Activated T-helper 1 cell treated with anti-CD3 and anti-CD28 coated beads, Interleukin-12 subunit alpha, Interleukin-12 subunit beta, Interleukin-2, Interleukin-4 antibody, amounts not matched to agents 30 ng/mL and 10 ng/mL and 1 ng/mL, durations not matched to agents 14 hours and 24 hours and 36 hours (primary cell): ENCODE measurements around the gene MBOAT2. TPM values are rescaled to one million over a fixed set of nuclear protein-coding genes. Genes with fewer than 3 reads are reported as not detected.

Experiments used
- DNase-seq: peaks from one replicate; pipeline ENCODE4 v3.0.0; 2021; ENCODE audit warnings: low spot score
- H3K27ac Mint-ChIP-seq: one replicate; pipeline ENCODE4 v1.8.0; 2021; ENCODE audit warnings: mild to moderate bottlenecking, mixed read lengths
- H3K27me3 Mint-ChIP-seq: one replicate; pipeline ENCODE4 v1.8.0; 2022; ENCODE audit warnings: mild to moderate bottlenecking, moderate library complexity, mixed read lengths; ENCODE audit not compliant: insufficient read depth
- H3K36me3 Mint-ChIP-seq: one replicate; pipeline ENCODE4 v1.8.0; 2021; ENCODE audit warnings: low read depth, mixed read lengths
- H3K4me1 Mint-ChIP-seq: one replicate; pipeline ENCODE4 v1.8.0; 2021; ENCODE audit warnings: low read depth, mixed read lengths
- H3K4me3 Mint-ChIP-seq: one replicate; pipeline ENCODE4 v1.8.0; 2021; ENCODE audit warnings: mild to moderate bottlenecking, moderate library complexity, mixed read lengths
- H3K9me3 Mint-ChIP-seq: one replicate; pipeline ENCODE4 v1.8.0; 2021; ENCODE audit warnings: mixed read lengths
- intact Hi-C: fragments of 100-400 bp; cut with micrococcal nuclease; formaldehyde crosslinking; loops from one replicate; pipeline ENCODE4 v1.15.1; 2024
- total RNA-seq: library from RNA; stranded (reverse); gene quantifications from 2 replicates; pipeline ENCODE4 v1.2.3, GENCODE V29; 2022

The MBOAT2 gene
- total RNA-seq, 1 donor from 2014 or later = 4.5 TPM

- intact Hi-C loops = no loop called here
- DNase-seq = no peak
- peaks cover 22% of the 10 kb centered on the region for H3K27me3 Mint-ChIP-seq
- no peak overlapping the region for H3K4me3 Mint-ChIP-seq
- no peak overlapping the region for H3K27ac Mint-ChIP-seq
- H3K36me3 Mint-ChIP-seq = no peaks in the 10 kb centered on the region
- no peaks in the 10 kb centered on the region for H3K9me3 Mint-ChIP-seq
- H3K4me1 Mint-ChIP-seq = peaks cover 6% of the 10 kb centered on the region
Observed at GRCh38 chr2:9030841-9031240, 27.4 kb upstream of the MBOAT2 start.

GRCh38 chr2:9030190-9030589, 26.7 kb upstream of the MBOAT2 start:
- Mint-ChIP-seq H3K4me1 (peaks cover 6% of the 10 kb centered on the region), H3K27ac (no peak overlapping the region), H3K36me3 (no peaks in the 10 kb centered on the region), H3K9me3 (no peaks in the 10 kb centered on the region), H3K4me3 (no peak overlapping the region), H3K27me3 (peaks cover 24% of the 10 kb centered on the region)
- intact Hi-C loops = no loop called here
- DNase-seq = no peak

- Mint-ChIP-seq H3K27me3 (peaks cover 24% of the 10 kb centered on the region), H3K36me3 (no peaks in the 10 kb centered on the region), H3K4me1 (peaks cover 6% of the 10 kb centered on the region), H3K4me3 (no peak overlapping the region), H3K27ac (no peak overlapping the region), H3K9me3 (no peaks in the 10 kb centered on the region)
- no peak for DNase-seq
- intact Hi-C loops = no loop called here
Observed at GRCh38 chr2:9029721-9030120, 26.2 kb upstream of the MBOAT2 start.

- H3K36me3 Mint-ChIP-seq = no peaks in the 10 kb centered on the region
- H3K9me3 Mint-ChIP-seq = no peaks in the 10 kb centered on the region
- no peak overlapping the region for H3K4me3 Mint-ChIP-seq
- no peaks in the 10 kb centered on the region for H3K4me1 Mint-ChIP-seq
- H3K27me3 Mint-ChIP-seq = peaks cover 24% of the 10 kb centered on the region
- no peak for DNase-seq
- intact Hi-C loops = no loop called here
- no peak overlapping the region for H3K27ac Mint-ChIP-seq
Observed at GRCh38 chr2:9027884-9028283, 24.4 kb upstream of the MBOAT2 start.

GRCh38 chr2:9025746-9026145, 22.3 kb upstream of the MBOAT2 start:
- Mint-ChIP-seq H3K27me3 (peaks cover 17% of the 10 kb centered on the region), H3K4me1 (no peaks in the 10 kb centered on the region), H3K9me3 (no peaks in the 10 kb centered on the region), H3K4me3 (no peak overlapping the region), H3K36me3 (no peaks in the 10 kb centered on the region), H3K27ac (no peak overlapping the region)
- intact Hi-C loops = no loop called here
- DNase-seq = no peak

GRCh38 chr2:9024575-9024974, 21.1 kb upstream of the MBOAT2 start:
- no peak overlapping the region for H3K4me3 Mint-ChIP-seq

GRCh38 chr2:9021563-9022211, 18.2 kb upstream of the MBOAT2 start:
- no peak for DNase-seq
- H3K27ac Mint-ChIP-seq = no peak overlapping the region
- no peaks in the 10 kb centered on the region for H3K4me1 Mint-ChIP-seq
- H3K27me3 Mint-ChIP-seq = peaks cover 18% of the 10 kb centered on the region
- H3K9me3 Mint-ChIP-seq = no peaks in the 10 kb centered on the region
- intact Hi-C loops = no loop called here
- no peaks in the 10 kb centered on the region for H3K36me3 Mint-ChIP-seq
- H3K4me3 Mint-ChIP-seq = no peak overlapping the region

More at GRCh38 chr2:9024575-9024974, 21.1 kb upstream of the MBOAT2 start:
- Mint-ChIP-seq H3K9me3 (no peaks in the 10 kb centered on the region), H3K27me3 (peaks cover 18% of the 10 kb centered on the region), H3K27ac (no peak overlapping the region), H3K4me1 (no peaks in the 10 kb centered on the region), H3K36me3 (no peaks in the 10 kb centered on the region)
- no peak for DNase-seq
- intact Hi-C loops = no loop called here

- H3K9me3 Mint-ChIP-seq = no peaks in the 10 kb centered on the region
- DNase-seq = no peak
- H3K4me1 Mint-ChIP-seq = no peaks in the 10 kb centered on the region
- H3K27ac Mint-ChIP-seq = no peak overlapping the region
- intact Hi-C loops = no loop called here
- H3K36me3 Mint-ChIP-seq = no peaks in the 10 kb centered on the region
- H3K4me3 Mint-ChIP-seq = no peak overlapping the region
- peaks cover 7% of the 10 kb centered on the region for H3K27me3 Mint-ChIP-seq
Observed at GRCh38 chr2:9020267-9020666, 16.8 kb upstream of the MBOAT2 start.

GRCh38 chr2:9018534-9018933, 15.1 kb upstream of the MBOAT2 start:
- no peaks in the 10 kb centered on the region for H3K4me1 Mint-ChIP-seq
- H3K36me3 Mint-ChIP-seq = no peaks in the 10 kb centered on the region
- no peak for DNase-seq
- H3K27ac Mint-ChIP-seq = no peak overlapping the region
- no peaks in the 10 kb centered on the region for H3K9me3 Mint-ChIP-seq
- peaks cover 14% of the 10 kb centered on the region for H3K27me3 Mint-ChIP-seq
- H3K4me3 Mint-ChIP-seq = no peak overlapping the region
- intact Hi-C loops = no loop called here

GRCh38 chr2:9018109-9018508, 14.6 kb upstream of the MBOAT2 start:
- Mint-ChIP-seq H3K27ac (no peak overlapping the region), H3K4me1 (no peaks in the 10 kb centered on the region)
- intact Hi-C loops = no loop called here

GRCh38 chr2:9017411-9017810, 13.9 kb upstream of the MBOAT2 start:
- Mint-ChIP-seq H3K27me3 (peaks cover 16% of the 10 kb centered on the region), H3K9me3 (no peaks in the 10 kb centered on the region), H3K4me3 (no peak overlapping the region), H3K4me1 (no peaks in the 10 kb centered on the region), H3K27ac (no peak overlapping the region), H3K36me3 (no peaks in the 10 kb centered on the region)
- no peak for DNase-seq
- intact Hi-C loops = no loop called here

More at GRCh38 chr2:9018109-9018508, 14.6 kb upstream of the MBOAT2 start:
- H3K9me3 Mint-ChIP-seq = no peaks in the 10 kb centered on the region
- peaks cover 16% of the 10 kb centered on the region for H3K27me3 Mint-ChIP-seq
- H3K4me3 Mint-ChIP-seq = no peak overlapping the region
- H3K36me3 Mint-ChIP-seq = no peaks in the 10 kb centered on the region
- no peak for DNase-seq

GRCh38 chr2:9015998-9016397, 12.5 kb upstream of the MBOAT2 start:
- H3K27me3 Mint-ChIP-seq = peaks cover 16% of the 10 kb centered on the region
- intact Hi-C loops = no loop called here
- no peak overlapping the region for H3K4me3 Mint-ChIP-seq
- H3K9me3 Mint-ChIP-seq = no peaks in the 10 kb centered on the region
- H3K36me3 Mint-ChIP-seq = no peaks in the 10 kb centered on the region
- H3K27ac Mint-ChIP-seq = no peak overlapping the region
- no peaks in the 10 kb centered on the region for H3K4me1 Mint-ChIP-seq
- no peak for DNase-seq

GRCh38 chr2:9013403-9013802, 9.9 kb upstream of the MBOAT2 start:
- Mint-ChIP-seq H3K4me1 (no peaks in the 10 kb centered on the region), H3K36me3 (no peaks in the 10 kb centered on the region), H3K27me3 (peaks cover 19% of the 10 kb centered on the region), H3K9me3 (no peaks in the 10 kb centered on the region), H3K27ac (no peak overlapping the region), H3K4me3 (no peak overlapping the region)
- intact Hi-C loops = no loop called here
- DNase-seq = no peak

GRCh38 chr2:9010866-9011265, 7.4 kb upstream of the MBOAT2 start:
- intact Hi-C loops = no loop called here
- H3K4me3 Mint-ChIP-seq = no peak overlapping the region
- H3K36me3 Mint-ChIP-seq = no peaks in the 10 kb centered on the region

More at GRCh38 chr2:9010866-9011265, 7.4 kb upstream of the MBOAT2 start:
- no peak overlapping the region for H3K27ac Mint-ChIP-seq
- no peak for DNase-seq
- peaks cover 15% of the 10 kb centered on the region for H3K27me3 Mint-ChIP-seq
- no peaks in the 10 kb centered on the region for H3K4me1 Mint-ChIP-seq
- no peaks in the 10 kb centered on the region for H3K9me3 Mint-ChIP-seq
